SK-N-SH treated with all-trans-retinoic acid at 6 μM for 48 hours (cell line): ENCODE results near the gene MYL10.

Experiments used
- ARNTL ChIP-seq: fragments of 450-650 bp; formaldehyde crosslinking; IDR thresholded peaks from 2 replicates; pipeline ENCODE4 v1.5.0; 2020; ENCODE audit warnings: low read depth, mild to moderate bottlenecking, moderate library complexity, borderline replicate concordance
- CREB5 ChIP-seq: fragments of 250-450 bp; sonication (Bioruptor Pico); IDR thresholded peaks from 2 replicates; pipeline ENCODE4 v1.5.1; 2020; ENCODE audit warnings: low read depth, mild to moderate bottlenecking, moderate library complexity
- ESRRG ChIP-seq: fragments of 250-450 bp; sonication (Bioruptor Pico); IDR thresholded peaks from 2 replicates; pipeline ENCODE4 v1.6.1; 2021; ENCODE audit warnings: mild to moderate bottlenecking
- GLIS3 ChIP-seq: fragments of 250-450 bp; sonication (Bioruptor Pico); IDR thresholded peaks from 2 replicates; pipeline ENCODE4 v1.5.0; 2020; ENCODE audit warnings: mild to moderate bottlenecking, moderate library complexity
- ISL1 ChIP-seq: fragments of 250-450 bp; sonication (Bioruptor Pico); IDR thresholded peaks from 2 replicates; pipeline ENCODE4 v2.1.2; 2022; ENCODE audit warnings: mild to moderate bottlenecking, moderate library complexity
- OSR1 ChIP-seq: fragments of 250-450 bp; sonication (Bioruptor Pico); IDR thresholded peaks from 2 replicates; pipeline ENCODE4 v1.8.0; 2022; ENCODE audit warnings: moderate library complexity, mild to moderate bottlenecking, inconsistent platforms
- PATZ1 ChIP-seq: fragments of 250-450 bp; sonication (Bioruptor Pico); IDR thresholded peaks from 2 replicates; pipeline ENCODE4 v1.8.0; 2020; ENCODE audit warnings: mild to moderate bottlenecking, moderate library complexity, borderline replicate concordance
- POU6F1 ChIP-seq: fragments of 250-450 bp; sonication (Bioruptor Pico); IDR thresholded peaks from 2 replicates; pipeline ENCODE4 v1.8.0; 2021; ENCODE audit warnings: low read depth, mild to moderate bottlenecking, moderate library complexity, borderline replicate concordance
- ZC3H10 ChIP-seq: fragments of 250-450 bp; sonication (Bioruptor Pico); IDR thresholded peaks from 2 replicates; pipeline ENCODE4 v1.5.1; 2021; ENCODE audit warnings: mild to moderate bottlenecking, moderate library complexity
- ZFP3 ChIP-seq: fragments of 250-450 bp; sonication (Bioruptor Pico); IDR thresholded peaks from 2 replicates; pipeline ENCODE4 v1.5.0; 2020; ENCODE audit warnings: mild to moderate bottlenecking, moderate library complexity
- ZNF565 ChIP-seq: fragments of 450-650 bp; formaldehyde crosslinking; conservative IDR thresholded peaks from 2 replicates; pipeline ENCODE4 v1.5.0; 2020; ENCODE audit warnings: low read depth, mild to moderate bottlenecking, moderate library complexity
- ZNF8 ChIP-seq: fragments of 450-650 bp; formaldehyde crosslinking; IDR thresholded peaks from 2 replicates; pipeline ENCODE4 v1.5.0; 2020; ENCODE audit warnings: mild to moderate bottlenecking, moderate library complexity

DNA sequence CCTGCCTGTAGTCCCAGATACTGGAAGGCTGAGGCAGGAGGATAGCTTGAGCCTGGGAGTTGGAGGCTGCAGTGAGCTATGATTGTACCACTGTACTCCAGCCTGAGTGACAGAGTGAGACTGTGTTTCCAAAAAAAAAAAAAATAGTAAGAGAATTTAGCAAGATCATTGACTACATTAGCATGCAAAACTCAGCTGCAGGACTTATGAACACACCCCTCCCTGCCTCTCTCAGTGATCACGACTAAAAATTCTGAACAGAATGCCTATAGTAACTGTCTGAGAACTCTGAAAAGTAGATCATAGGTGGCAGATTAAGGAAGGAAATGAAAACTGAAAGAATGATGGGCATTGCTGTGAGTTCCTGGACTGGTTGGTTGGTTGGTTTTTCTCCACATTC is 50.5 kb downstream of the MYL10 start:
- TF ChIP-seq ESRRG (CRISPR knock-in tag) (no peak), ISL1 (CRISPR knock-in tag) (no peak), ZFP3 (CRISPR knock-in tag) (no peak), PATZ1 (CRISPR knock-in tag) (no peak), ARNTL (no peak), ZC3H10 (no peak), OSR1 (no peak), GLIS3 (CRISPR knock-in tag) (no peak), CREB5 (CRISPR knock-in tag) (no peak), ZNF8 (CRISPR knock-in tag) (no peak), ZNF565 (no peak), POU6F1 (CRISPR knock-in tag) (no peak)
